IMR-90 (cell line): ENCODE results near the gene BICD1. TPM values are rescaled to one million over a fixed set of nuclear protein-coding genes. Genes with fewer than 3 reads are reported as not detected.

Experiments
- ATAC-seq: fragments of 200-7000 bp; cut with Tn5 transposase; 2 replicates; pipeline ENCODE4 v1.9.1; 2020; ENCODE audit warnings: low read depth, mild to moderate bottlenecking, moderate library complexity
- BruUV-seq: library from RNA; stranded (reverse); fragments of 400-500 nt; replicated peaks from 2 replicates; lab custom pipeline; 2021; lab: Mats Ljungman, UMichigan
- CTCF ChIA-PET: fragments of 300-600 bp; formaldehyde crosslinking; extraction: SDS; loops from one replicate; lab custom pipeline; 2021; ENCODE audit warnings: antibody characterized with exemption; lab: Yijun Ruan, JAX
- POLR2A ChIA-PET: fragments of 300-600 bp; sonication (Branson Sonifier 250); formaldehyde crosslinking; loops from one replicate; lab custom pipeline; 2022; ENCODE audit warnings: antibody characterized with exemption; ENCODE audit not compliant: unreplicated experiment; lab: Charles Lee
- DNase-seq: peaks from one replicate; pipeline ENCODE4 v3.0.0; 2013
- H2AFZ ChIP-seq: replicated peaks from 2 replicates; pipeline ENCODE3; 2013; ENCODE audit warnings: low read length, mild to moderate bottlenecking; ENCODE audit not compliant: poor library complexity
- H2AK5ac ChIP-seq: 2 replicates; pipeline ENCODE4 v1.6.1; 2013; ENCODE audit warnings: low read depth, low read length, inconsistent platforms
- H2AK9ac ChIP-seq: replicated peaks from 2 replicates; pipeline ENCODE3; 2013; ENCODE audit warnings: mild to moderate bottlenecking, low read depth, low read length, moderate library complexity; ENCODE audit not compliant: poor library complexity
- H2BK120ac ChIP-seq: 2 replicates; pipeline ENCODE4 v1.6.1; 2013; ENCODE audit warnings: low read depth, low read length, inconsistent platforms
- H2BK15ac ChIP-seq: 3 replicates; pipeline ENCODE4 v1.6.1; 2013; ENCODE audit warnings: low read depth, low read length, inconsistent platforms
- H2BK20ac ChIP-seq: 2 replicates; pipeline ENCODE4 v1.6.1; 2013; ENCODE audit warnings: low read depth, mild to moderate bottlenecking, inconsistent platforms, low read length, moderate library complexity
- H2BK5ac ChIP-seq: 2 replicates; pipeline ENCODE4 v1.6.1; 2013; ENCODE audit warnings: mild to moderate bottlenecking, low read depth, low read length, inconsistent platforms; ENCODE audit not compliant: poor library complexity, severe bottlenecking
- H3K14ac ChIP-seq: replicated peaks from 2 replicates; pipeline ENCODE4 v1.6.1; 2013; ENCODE audit warnings: low read depth, low read length, inconsistent platforms
- H3K18ac ChIP-seq: 2 replicates; pipeline ENCODE4 v1.6.1; 2013; ENCODE audit warnings: low read depth, low read length, control low read depth
- H3K23ac ChIP-seq: 2 replicates; pipeline ENCODE4 v1.6.1; 2013; ENCODE audit warnings: low read depth, low read length, inconsistent platforms
- H3K27ac ChIP-seq: 2 replicates; pipeline ENCODE4 v1.5.1; 2013; ENCODE audit warnings: mild to moderate bottlenecking, control low read depth, low read length; ENCODE audit not compliant: insufficient read depth
- H3K27me3 ChIP-seq: 2 replicates; pipeline ENCODE4 v1.6.1; 2013; ENCODE audit warnings: low read length; ENCODE audit not compliant: control insufficient read depth, insufficient read depth
- H3K36me3 ChIP-seq: 2 replicates; pipeline ENCODE4 v1.6.1; 2013; ENCODE audit warnings: low read length, mixed read lengths; ENCODE audit not compliant: control insufficient read depth, insufficient read depth
- H3K4ac ChIP-seq: 2 replicates; pipeline ENCODE4 v1.6.1; 2013; ENCODE audit warnings: low read depth, low read length, inconsistent platforms
- H3K4me1 ChIP-seq: 2 replicates; pipeline ENCODE4 v1.6.1; 2013; ENCODE audit warnings: low read length, mixed read lengths; ENCODE audit not compliant: control insufficient read depth, insufficient read depth
- H3K4me2 ChIP-seq: 2 replicates; pipeline ENCODE4 v1.6.1; 2013; ENCODE audit warnings: low read depth, mild to moderate bottlenecking, control low read depth, low read length, moderate library complexity
- H3K4me3 ChIP-seq: 2 replicates; pipeline ENCODE4 v1.5.1; 2013; ENCODE audit warnings: low read depth, mild to moderate bottlenecking, control low read depth, low read length, moderate library complexity; ENCODE audit not compliant: insufficient read depth
- H3K56ac ChIP-seq: 2 replicates; pipeline ENCODE4 v1.6.1; 2013; ENCODE audit warnings: low read length, inconsistent platforms; ENCODE audit not compliant: insufficient read depth; ENCODE audit errors: extremely low read depth
- H3K79me1 ChIP-seq, 2 experiments: 2 replicates each; pipeline ENCODE4 v1.6.1; 2013; ENCODE audit warnings: low read length in 2 of 2, inconsistent platforms in 1 of 2, low read depth in 1 of 2
- H3K9ac ChIP-seq: 2 replicates; pipeline ENCODE4 v1.6.1; 2013; ENCODE audit warnings: low read depth, low read length, control low read depth
- H3K9me1 ChIP-seq: 2 replicates; pipeline ENCODE4 v1.6.1; 2013; ENCODE audit warnings: low read length, inconsistent platforms; ENCODE audit not compliant: insufficient read depth
- H3K9me3 ChIP-seq: 2 replicates; pipeline ENCODE4 v1.6.1; 2013; ENCODE audit warnings: low read length; ENCODE audit not compliant: control insufficient read depth, insufficient read depth
- H4K20me1 ChIP-seq: 2 replicates; pipeline ENCODE4 v1.6.1; 2013; ENCODE audit warnings: low read length, inconsistent platforms; ENCODE audit not compliant: insufficient read depth
- H4K5ac ChIP-seq: 2 replicates; pipeline ENCODE4 v1.6.1; 2013; ENCODE audit warnings: mild to moderate bottlenecking, low read depth, low read length, control low read depth
- H4K8ac ChIP-seq, 2 experiments: 2 replicates each; pipeline ENCODE4 v1.6.1; 2013; ENCODE audit warnings: low read depth in 2 of 2, low read length in 2 of 2, control low read depth in 1 of 2, inconsistent platforms in 1 of 2
- H4K91ac ChIP-seq: 2 replicates; pipeline ENCODE4 v1.6.1; 2013; ENCODE audit warnings: low read depth, low read length, inconsistent platforms; ENCODE audit not compliant: insufficient read depth
- CHD1 ChIP-seq: IDR thresholded peaks from 2 replicates; pipeline ENCODE4 v1.6.1; 2012; ENCODE audit warnings: low read depth, low read length, improper control_type of control experiment
- CTCF ChIP-seq: conservative IDR thresholded peaks from 2 replicates; pipeline ENCODE4 v1.5.1; 2012; ENCODE audit warnings: mild to moderate bottlenecking, low read depth, low read length, improper control_type of control experiment
- MAFK ChIP-seq: IDR thresholded peaks from 2 replicates; pipeline ENCODE4 v1.6.1; 2012; ENCODE audit warnings: low read depth, low read length, improper control_type of control experiment
- RAD21 ChIP-seq: IDR thresholded peaks from 2 replicates; pipeline ENCODE4 v1.6.1; 2012; ENCODE audit warnings: low read length, improper control_type of control experiment
- RFX5 ChIP-seq: IDR thresholded peaks from 2 replicates; pipeline ENCODE4 v1.8.0; 2012; ENCODE audit warnings: low read depth, mild to moderate bottlenecking, low read length, moderate library complexity
- WGBS, 2 experiments: methylation state at CpG; one replicate each; pipeline versions ENCODE4 v1.1.5 to v1.1.7; 2013; ENCODE audit warnings: missing lambda C conversion rate in 2 of 2; ENCODE audit not compliant: insufficient read length in 1 of 2; ENCODE audit errors: extremely low coverage in 2 of 2; 5-methylcytosine and 5-hydroxymethylcytosine counted together
- dilution Hi-C: fragments of 300-500 bp; cut with HindIII; formaldehyde crosslinking; loops from one replicate; pipeline ENCODE4 v1.14.3; 2018; ENCODE audit warnings: low sequenced_read_pairs; ENCODE audit not compliant: unreplicated experiment
- in situ Hi-C: fragments of 300-500 bp; cut with MboI; formaldehyde crosslinking; loops from 3 replicates; pipeline ENCODE4 v1.14.3; 2019; ENCODE audit warnings: low sequenced_read_pairs, inconsistent platforms, mixed read lengths
- intact Hi-C: fragments of 100-400 bp; cut with micrococcal nuclease; formaldehyde crosslinking; loops from 2 replicates; pipeline ENCODE4 v1.10.0; 2022
- polyA plus RNA-seq, 3 experiments: library from polyadenylated mRNA; depleted of rRNA; stranded (reverse); fragments of >200 nt; gene quantifications; 2 replicates each; pipeline ENCODE4 v1.2.3, GENCODE V29; 2012; ENCODE audit warnings: low replicate concordance in 1 of 3
- total RNA-seq: library from RNA; depleted of rRNA; stranded (reverse); fragments of >200 nt; gene quantifications from 2 replicates; pipeline ENCODE4 v1.2.3, GENCODE V29; 2012

Gene BICD1
- total and polyA plus RNA-seq, 2 of the 4 experiments (the other 2 are of a cell fraction): 17.2 to 21.8 TPM

- Histone ChIP-seq H3K27ac (no peak overlapping the region), H3K27me3 (no peaks in the 10 kb centered on the region), H4K8ac (no peak overlapping the region), H2BK20ac (no peak overlapping the region), H3K14ac (no peak overlapping the region), H3K4me2 (no peak overlapping the region), H4K91ac (no peak overlapping the region), H3K18ac (no peak overlapping the region), H4K20me1 (no peaks in the 10 kb centered on the region; the same call in none of the 2 replicates), H2AFZ (no peak overlapping the region), H2AK9ac (peak overlapping the region; percentile 76), H3K23ac (no peak overlapping the region), H3K9ac (no peak overlapping the region), H2BK120ac (no peak overlapping the region), H3K56ac (no peak overlapping the region), H2BK15ac (no peak overlapping the region), H3K9me1 (0 out of 2 replicates have a peak, but pooled peaks cover 4% of the 10 kb centered on the region), H2BK5ac (no peak overlapping the region), H2AK5ac (no peak overlapping the region), H3K4me3 (no peak overlapping the region), H3K4me1 (no peaks in the 10 kb centered on the region), H3K4ac (no peak overlapping the region), H3K79me1 (peaks cover 24 to 26% of the 10 kb centered on the region in 2 experiments), H3K9me3 (no peaks in the 10 kb centered on the region), H4K5ac (no peak overlapping the region), H3K36me3 (peaks cover 6% of the 10 kb centered on the region)
- DNase-seq: no peak
- intact Hi-C loops (no loop called here), in situ Hi-C loops (loop anchor here (5.0 to 25.0 kb wide), 5 partner anchors 58 to 915 kb away; partner anchors contain the start of gene ETFBKMT), dilution Hi-C loops (no loop called here)
- no CpG with 5 or more reads among the region's 6 CpGs for WGBS, 2 experiments
- no TSS peak for BruUV-seq
- ATAC-seq: peak; percentile 51; the same call in 1 of the 2 replicates
- ChIA-PET CTCF (no interaction called here), POLR2A (no interaction called here)
- TF ChIP-seq CTCF (peak; percentile 35), RFX5 (no peak), RAD21 (peak; percentile 39), MAFK (no peak), CHD1 (no peak)
Measured at GRCh38 chr12:32302218-32303173, 195.8 kb downstream of the BICD1 start.
